A549 (cell line): Measurements from ENCODE around the gene RERE. TPM values are rescaled to one million over a fixed set of nuclear protein-coding genes. Genes with fewer than 3 reads are reported as not detected.
A peak's percentile ranks its signal among the peaks of the same experiment; 100 is the strongest.

Experiments
- ATAC-seq, 2 experiments: fragments of 200-7000 bp in 1 of 2; fragments of >200 bp in 1 of 2; cut with Nextera tagmentation in 1 of 2; cut with Tn5 transposase in 1 of 2; 3 replicates each; pipeline versions ENCODE4 v1.8.0 to v1.9.1; 2018 to 2020; ENCODE audit warnings: mild to moderate bottlenecking in 1 of 2, moderate library complexity in 1 of 2
- CTCF ChIA-PET: fragments of 300-600 bp; sonication (Branson Sonifier 250); formaldehyde crosslinking; extraction: SDS; loops from one replicate; lab custom pipeline; 2021; ENCODE audit warnings: antibody characterized with exemption, inconsistent platforms; lab: Yijun Ruan, JAX
- POLR2A ChIA-PET: fragments of 350-600 bp; formaldehyde crosslinking; extraction: SDS; loops from one replicate; lab custom pipeline; 2021; ENCODE audit warnings: antibody characterized with exemption, inconsistent platforms; lab: Yijun Ruan, JAX
- DNase-seq, 2 experiments: peaks; one replicate each; pipeline versions ENCODE4 v3.0.0 to v3.0.0-alpha.2; 2011 to 2016; ENCODE audit warnings: low read depth in 1 of 2, low spot score in 1 of 2
- FAIRE-seq: peaks from 2 replicates; lab custom pipeline; 2011; peaks lifted over from hg19 to GRCh38; lab: Jason Lieb, UNC
- H3K27ac ChIP-seq, 2 experiments: fragments of >200 bp; sonication (Bioruptor Twin); formaldehyde crosslinking; 3 replicates each; pipeline ENCODE4 v1.5.1; 2016 to 2017
- H3K4me1 ChIP-seq: fragments of >200 bp; sonication (Bioruptor Twin); formaldehyde crosslinking; 3 replicates; pipeline ENCODE4 v1.6.1; 2016
- H3K4me2 ChIP-seq: fragments of >200 bp; sonication (Bioruptor Twin); formaldehyde crosslinking; 3 replicates; pipeline ENCODE4 v1.6.1; 2016
- H3K4me3 ChIP-seq: fragments of >200 bp; sonication (Bioruptor Twin); formaldehyde crosslinking; 3 replicates; pipeline ENCODE4 v1.5.1; 2016
- H3K9me3 ChIP-seq: fragments of >200 bp; sonication (Bioruptor Twin); formaldehyde crosslinking; 3 replicates; pipeline ENCODE4 v1.6.1; 2016
- ATOH8 ChIP-seq: fragments of 250-450 bp; sonication (Bioruptor Pico); IDR thresholded peaks from 2 replicates; pipeline ENCODE4 v1.5.0; 2020; ENCODE audit warnings: low read depth, mild to moderate bottlenecking, moderate library complexity
- BHLHE40 ChIP-seq: IDR thresholded peaks from 2 replicates; pipeline ENCODE4 v1.6.1; 2012; ENCODE audit warnings: low read depth, low read length, inconsistent platforms
- CEBPB ChIP-seq, 2 experiments: fragments of >200 bp in 1 of 2; sonication (Bioruptor Twin) in 1 of 2; formaldehyde crosslinking in 1 of 2; IDR thresholded peaks; 2 replicates each; pipeline ENCODE4 v1.6.1; 2012 to 2016
- CHD2 ChIP-seq: fragments of 150-350 bp; IDR thresholded peaks from 2 replicates; pipeline ENCODE4 v1.6.1; 2014; ENCODE audit warnings: low read length; ENCODE audit not compliant: partially characterized antibody
- CHD4 ChIP-seq: fragments of 200-600 bp; sonication (generic); IDR thresholded peaks from 2 replicates; pipeline ENCODE4 v1.6.1; 2016; ENCODE audit warnings: antibody characterized with exemption, mild to moderate bottlenecking, borderline replicate concordance
- ESRRA ChIP-seq: fragments of 150-350 bp; IDR thresholded peaks from 2 replicates; pipeline ENCODE4 v1.6.1; 2014; ENCODE audit warnings: mild to moderate bottlenecking, low read length, borderline replicate concordance
- FOSB ChIP-seq: fragments of 250-450 bp; sonication (Bioruptor Pico); IDR thresholded peaks from 2 replicates; pipeline ENCODE4 v1.5.0; 2020; ENCODE audit warnings: mild to moderate bottlenecking, moderate library complexity
- GATA3 ChIP-seq: IDR thresholded peaks from 2 replicates; pipeline ENCODE4 v1.6.1; 2012; ENCODE audit warnings: borderline replicate concordance
- HOXA7 ChIP-seq: fragments of 250-450 bp; sonication (Bioruptor Pico); IDR thresholded peaks from 2 replicates; pipeline ENCODE4 v1.5.0; 2020; ENCODE audit warnings: mild to moderate bottlenecking, moderate library complexity
- KDM5A ChIP-seq: fragments of 200-600 bp; sonication (generic); IDR thresholded peaks from 2 replicates; pipeline ENCODE4 v1.6.1; 2016; ENCODE audit warnings: antibody characterized with exemption, mild to moderate bottlenecking
- MYC ChIP-seq: IDR thresholded peaks from 2 replicates; pipeline ENCODE4 v1.6.1; 2012; ENCODE audit warnings: mild to moderate bottlenecking, inconsistent platforms, low read length, improper control_type of control experiment, borderline replicate concordance
- NPAS2 ChIP-seq: fragments of 250-450 bp; sonication (Bioruptor Pico); IDR thresholded peaks from 2 replicates; pipeline ENCODE4 v1.8.0; 2022; ENCODE audit warnings: mild to moderate bottlenecking, moderate library complexity, borderline replicate concordance
- RNF2 ChIP-seq: fragments of 200-600 bp; sonication (generic); IDR thresholded peaks from 2 replicates; pipeline ENCODE4 v1.6.1; 2016; ENCODE audit warnings: low read depth, mild to moderate bottlenecking, antibody characterized with exemption, moderate library complexity, borderline replicate concordance
- SREBF2 ChIP-seq: fragments of 450-650 bp; IDR thresholded peaks from 2 replicates; pipeline ENCODE4 v1.6.1; 2014; ENCODE audit warnings: mild to moderate bottlenecking, moderate library complexity
- TFCP2L1 ChIP-seq: fragments of 250-450 bp; sonication (Bioruptor Pico); IDR thresholded peaks from 2 replicates; pipeline ENCODE4 v1.5.0; 2021; ENCODE audit warnings: mild to moderate bottlenecking
- USF2 ChIP-seq: fragments of 450-650 bp; IDR thresholded peaks from 2 replicates; pipeline ENCODE4 v1.6.1; 2014; ENCODE audit warnings: antibody characterized with exemption
- WGBS: methylation state at CpG from one replicate; pipeline ENCODE4 v1.1.6; 2017; ENCODE audit errors: missing lambda C conversion rate; 5-methylcytosine and 5-hydroxymethylcytosine counted together
- polyA plus RNA-seq, 4 experiments: library from polyadenylated mRNA; depleted of rRNA in 3 of 4; stranded (reverse); fragments of >200 nt; fragmentation: RNase III in 1 of 4; extraction: RNeasy Plus Mini Kit Qiagen cat#74134 plus additional on column Dnase treatment in 1 of 4; gene quantifications; 2 replicates in 3 of 4; 3 replicates in 1 of 4; pipeline ENCODE4 v1.2.3, GENCODE V29; 2011 to 2017
- TF ChIP-seq, protein P1 (sequence below): IDR thresholded peaks from 2 replicates; pipeline ENCODE4 v1.6.1; 2012
- TF ChIP-seq, protein P2 (sequence below): fragments of 200-600 bp; sonication (generic); IDR thresholded peaks from 2 replicates; pipeline ENCODE4 v1.6.1; 2016; ENCODE audit warnings: antibody characterized with exemption, mild to moderate bottlenecking, moderate library complexity
- TF ChIP-seq, protein P3 (sequence below): fragments of 250-450 bp; sonication (Bioruptor Pico); IDR thresholded peaks from 2 replicates; pipeline ENCODE4 v1.5.0; 2021; ENCODE audit warnings: mild to moderate bottlenecking, moderate library complexity, borderline replicate concordance
- TF ChIP-seq, protein P4 (sequence below): IDR thresholded peaks from 2 replicates; pipeline ENCODE4 v1.6.1; 2012; ENCODE audit warnings: low read depth, borderline replicate concordance
- TF ChIP-seq, protein P5 (sequence below): fragments of >200 bp; sonication (Bioruptor Twin); formaldehyde crosslinking; IDR thresholded peaks from 3 replicates; pipeline ENCODE4 v1.5.1; 2016

The RERE gene
- polyA plus RNA-seq, 2 of the 4 experiments (the other 2 are of a cell fraction), result 12.6 to 28.6 TPM

GRCh38 chr1:8565802-8566201, 251.6 kb downstream of the RERE start:
- CTCF ChIA-PET, result interaction anchor here (0.8 to 1.2 kb wide), 2 partner anchors 15 to 160 kb away, joined by 3 to 4 read pairs; no protein-coding TSS in a partner anchor

DNA sequence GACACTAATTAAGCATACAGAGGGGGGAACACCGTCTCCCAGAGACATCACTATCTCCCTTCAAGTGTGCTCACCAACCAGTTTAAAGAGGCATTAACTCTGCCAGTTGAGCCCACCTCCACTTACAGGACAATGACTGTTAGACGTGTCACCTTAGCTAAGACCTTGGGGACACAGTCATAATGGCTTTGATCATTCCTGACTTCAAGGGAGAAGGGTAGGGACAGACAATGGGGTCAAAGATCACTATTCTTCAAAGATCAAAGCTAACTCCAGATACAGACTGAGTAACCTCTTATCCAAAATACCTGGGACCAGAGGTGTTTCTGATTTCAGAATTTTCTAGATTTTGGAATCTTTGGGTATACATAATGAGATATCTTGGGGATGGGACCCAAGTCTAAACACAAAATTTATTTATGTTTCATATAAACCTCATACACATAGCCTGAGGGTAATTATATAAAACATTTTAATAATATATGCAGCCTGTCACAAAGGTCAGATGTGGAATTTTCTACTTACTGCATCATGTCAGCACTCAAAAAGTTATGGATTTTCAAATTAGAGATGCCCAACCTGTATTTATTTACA, 253.4 kb downstream of the RERE start:
- H3K4me1 ChIP-seq, result peaks cover 52% of the 10 kb centered on the region
- DNase-seq, result no peak
- 38% methylated on average over 2 of the region's 2 CpGs for WGBS
- CTCF ChIA-PET, result interaction anchor here (1.2 to 3.8 kb wide), 7 partner anchors 12 to 285 kb away, joined by 3 to 50 read pairs (median 4); no protein-coding TSS in a partner anchor
- peak in 1 of 2 experiments; percentile 36; a peak in 3 of 6 replicates for ATAC-seq
- peak overlapping the region; percentile 71 for H3K4me2 ChIP-seq
- H3K27ac ChIP-seq, result peak overlapping the region; percentile 42 to 78; a peak in 4 of 6 replicates
- no peaks in the 10 kb centered on the region for H3K9me3 ChIP-seq
- no peak overlapping the region for H3K4me3 ChIP-seq
- POLR2A ChIA-PET, result no interaction called here
- no peak for FAIRE-seq
- no peak for TF ChIP-seq MYC
- TF ChIP-seq FOSB, result no peak
- no peak for TF ChIP-seq USF2
- no peak for TF ChIP-seq BHLHE40
- TF ChIP-seq GATA3, result no peak
- no peak for TF ChIP-seq CHD4
- TF ChIP-seq ESRRA, result no peak
- TF ChIP-seq, protein P1, sequence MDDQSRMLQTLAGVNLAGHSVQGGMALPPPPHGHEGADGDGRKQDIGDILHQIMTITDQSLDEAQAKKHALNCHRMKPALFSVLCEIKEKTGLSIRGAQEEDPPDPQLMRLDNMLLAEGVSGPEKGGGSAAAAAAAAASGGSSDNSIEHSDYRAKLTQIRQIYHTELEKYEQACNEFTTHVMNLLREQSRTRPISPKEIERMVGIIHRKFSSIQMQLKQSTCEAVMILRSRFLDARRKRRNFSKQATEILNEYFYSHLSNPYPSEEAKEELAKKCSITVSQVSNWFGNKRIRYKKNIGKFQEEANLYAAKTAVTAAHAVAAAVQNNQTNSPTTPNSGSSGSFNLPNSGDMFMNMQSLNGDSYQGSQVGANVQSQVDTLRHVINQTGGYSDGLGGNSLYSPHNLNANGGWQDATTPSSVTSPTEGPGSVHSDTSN, result no peak
- TF ChIP-seq, protein P2, sequence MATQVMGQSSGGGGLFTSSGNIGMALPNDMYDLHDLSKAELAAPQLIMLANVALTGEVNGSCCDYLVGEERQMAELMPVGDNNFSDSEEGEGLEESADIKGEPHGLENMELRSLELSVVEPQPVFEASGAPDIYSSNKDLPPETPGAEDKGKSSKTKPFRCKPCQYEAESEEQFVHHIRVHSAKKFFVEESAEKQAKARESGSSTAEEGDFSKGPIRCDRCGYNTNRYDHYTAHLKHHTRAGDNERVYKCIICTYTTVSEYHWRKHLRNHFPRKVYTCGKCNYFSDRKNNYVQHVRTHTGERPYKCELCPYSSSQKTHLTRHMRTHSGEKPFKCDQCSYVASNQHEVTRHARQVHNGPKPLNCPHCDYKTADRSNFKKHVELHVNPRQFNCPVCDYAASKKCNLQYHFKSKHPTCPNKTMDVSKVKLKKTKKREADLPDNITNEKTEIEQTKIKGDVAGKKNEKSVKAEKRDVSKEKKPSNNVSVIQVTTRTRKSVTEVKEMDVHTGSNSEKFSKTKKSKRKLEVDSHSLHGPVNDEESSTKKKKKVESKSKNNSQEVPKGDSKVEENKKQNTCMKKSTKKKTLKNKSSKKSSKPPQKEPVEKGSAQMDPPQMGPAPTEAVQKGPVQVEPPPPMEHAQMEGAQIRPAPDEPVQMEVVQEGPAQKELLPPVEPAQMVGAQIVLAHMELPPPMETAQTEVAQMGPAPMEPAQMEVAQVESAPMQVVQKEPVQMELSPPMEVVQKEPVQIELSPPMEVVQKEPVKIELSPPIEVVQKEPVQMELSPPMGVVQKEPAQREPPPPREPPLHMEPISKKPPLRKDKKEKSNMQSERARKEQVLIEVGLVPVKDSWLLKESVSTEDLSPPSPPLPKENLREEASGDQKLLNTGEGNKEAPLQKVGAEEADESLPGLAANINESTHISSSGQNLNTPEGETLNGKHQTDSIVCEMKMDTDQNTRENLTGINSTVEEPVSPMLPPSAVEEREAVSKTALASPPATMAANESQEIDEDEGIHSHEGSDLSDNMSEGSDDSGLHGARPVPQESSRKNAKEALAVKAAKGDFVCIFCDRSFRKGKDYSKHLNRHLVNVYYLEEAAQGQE, result no peak

More at GRCh38 chr1:8565802-8566201, 251.6 kb downstream of the RERE start:
- Histone ChIP-seq H3K27ac (no peak overlapping the region), H3K4me1 (peaks cover 55% of the 10 kb centered on the region), H3K4me2 (no peak overlapping the region), H3K4me3 (no peak overlapping the region), H3K9me3 (no peaks in the 10 kb centered on the region)
- POLR2A ChIA-PET, result no interaction called here
- DNase-seq, result no peak
- no peak for FAIRE-seq
- 58% methylated on average over 3 of the region's 3 CpGs for WGBS
- no peak for ATAC-seq
- TF ChIP-seq MYC, result no peak
- no peak for TF ChIP-seq SREBF2
- TF ChIP-seq TFCP2L1 (CRISPR knock-in tag), result no peak
- no peak for TF ChIP-seq ESRRA
- TF ChIP-seq RNF2, result no peak
- TF ChIP-seq CHD2, result no peak
- no peak for TF ChIP-seq FOSB
- TF ChIP-seq, protein P3, sequence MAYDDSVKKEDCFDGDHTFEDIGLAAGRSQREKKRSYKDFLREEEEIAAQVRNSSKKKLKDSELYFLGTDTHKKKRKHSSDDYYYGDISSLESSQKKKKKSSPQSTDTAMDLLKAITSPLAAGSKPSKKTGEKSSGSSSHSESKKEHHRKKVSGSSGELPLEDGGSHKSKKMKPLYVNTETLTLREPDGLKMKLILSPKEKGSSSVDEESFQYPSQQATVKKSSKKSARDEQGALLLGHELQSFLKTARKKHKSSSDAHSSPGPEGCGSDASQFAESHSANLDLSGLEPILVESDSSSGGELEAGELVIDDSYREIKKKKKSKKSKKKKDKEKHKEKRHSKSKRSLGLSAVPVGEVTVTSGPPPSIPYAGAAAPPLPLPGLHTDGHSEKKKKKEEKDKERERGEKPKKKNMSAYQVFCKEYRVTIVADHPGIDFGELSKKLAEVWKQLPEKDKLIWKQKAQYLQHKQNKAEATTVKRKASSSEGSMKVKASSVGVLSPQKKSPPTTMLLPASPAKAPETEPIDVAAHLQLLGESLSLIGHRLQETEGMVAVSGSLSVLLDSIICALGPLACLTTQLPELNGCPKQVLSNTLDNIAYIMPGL (CRISPR knock-in tag), result no peak
- no peak for TF ChIP-seq ATOH8 (CRISPR knock-in tag)
- no peak for TF ChIP-seq KDM5A
- no peak for TF ChIP-seq CEBPB (IDR thresholded peaks at IDR 0.05)
- TF ChIP-seq, protein P4, sequence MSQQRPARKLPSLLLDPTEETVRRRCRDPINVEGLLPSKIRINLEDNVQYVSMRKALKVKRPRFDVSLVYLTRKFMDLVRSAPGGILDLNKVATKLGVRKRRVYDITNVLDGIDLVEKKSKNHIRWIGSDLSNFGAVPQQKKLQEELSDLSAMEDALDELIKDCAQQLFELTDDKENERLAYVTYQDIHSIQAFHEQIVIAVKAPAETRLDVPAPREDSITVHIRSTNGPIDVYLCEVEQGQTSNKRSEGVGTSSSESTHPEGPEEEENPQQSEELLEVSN, result no peak
- no peak for TF ChIP-seq HOXA7 (CRISPR knock-in tag)
- no peak for TF ChIP-seq NPAS2 (CRISPR knock-in tag)
- no peak for TF ChIP-seq CHD4
- TF ChIP-seq, protein P5, sequence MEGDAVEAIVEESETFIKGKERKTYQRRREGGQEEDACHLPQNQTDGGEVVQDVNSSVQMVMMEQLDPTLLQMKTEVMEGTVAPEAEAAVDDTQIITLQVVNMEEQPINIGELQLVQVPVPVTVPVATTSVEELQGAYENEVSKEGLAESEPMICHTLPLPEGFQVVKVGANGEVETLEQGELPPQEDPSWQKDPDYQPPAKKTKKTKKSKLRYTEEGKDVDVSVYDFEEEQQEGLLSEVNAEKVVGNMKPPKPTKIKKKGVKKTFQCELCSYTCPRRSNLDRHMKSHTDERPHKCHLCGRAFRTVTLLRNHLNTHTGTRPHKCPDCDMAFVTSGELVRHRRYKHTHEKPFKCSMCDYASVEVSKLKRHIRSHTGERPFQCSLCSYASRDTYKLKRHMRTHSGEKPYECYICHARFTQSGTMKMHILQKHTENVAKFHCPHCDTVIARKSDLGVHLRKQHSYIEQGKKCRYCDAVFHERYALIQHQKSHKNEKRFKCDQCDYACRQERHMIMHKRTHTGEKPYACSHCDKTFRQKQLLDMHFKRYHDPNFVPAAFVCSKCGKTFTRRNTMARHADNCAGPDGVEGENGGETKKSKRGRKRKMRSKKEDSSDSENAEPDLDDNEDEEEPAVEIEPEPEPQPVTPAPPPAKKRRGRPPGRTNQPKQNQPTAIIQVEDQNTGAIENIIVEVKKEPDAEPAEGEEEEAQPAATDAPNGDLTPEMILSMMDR, result no peak
